Measurements from ENCODE around the gene HLF.

HLF gene

GRCh38 chr17:55354010-55354409, 89.2 kb downstream of the HLF start:
- no peak for DNase-seq (ENCODE audit: low read depth, low spot score)

GRCh38 chr17:55354941-55355340, 90.2 kb downstream of the HLF start:
- DNase-seq (ENCODE audit: low read depth, low spot score): no peak

- DNase-seq (ENCODE audit: low read depth, low spot score): no peak
Measured at GRCh38 chr17:55356434-55357328, 91.9 kb downstream of the HLF start.

GRCh38 chr17:55360971-55361370, 96.2 kb downstream of the HLF start:
- DNase-seq (ENCODE audit: low read depth, low spot score): no peak

GRCh38 chr17:55363033-55363432, 98.3 kb downstream of the HLF start:
- no peak for DNase-seq (ENCODE audit: low read depth, low spot score)

- DNase-seq (ENCODE audit: low read depth, low spot score): no peak
Measured at GRCh38 chr17:55366020-55366481, 101.3 kb downstream of the HLF start.

GRCh38 chr17:55368706-55369105, 103.9 kb downstream of the HLF start:
- DNase-seq (ENCODE audit: low read depth, low spot score): no peak
